DND-41 (cell line): ENCODE data around the gene OTX2.

ENCODE experiments used
- ATAC-seq: fragments of 200-7000 bp; cut with Tn5 transposase; 3 replicates; pipeline ENCODE4 v1.9.1; 2021; ENCODE audit warnings: low read depth; ENCODE audit not compliant: insufficient read depth
- DNase-seq: peaks from one replicate; pipeline ENCODE4 v3.0.0-alpha.2; 2020
- H2AFZ ChIP-seq: 2 replicates; pipeline ENCODE4 v1.6.0; 2012; ENCODE audit warnings: low read depth, low read length
- H3K27ac ChIP-seq: 2 replicates; pipeline ENCODE4 v1.5.1; 2012; ENCODE audit warnings: low read length, inconsistent platforms
- H3K27me3 ChIP-seq: fragments of 200-600 bp; sonication (generic); 2 replicates; pipeline ENCODE4 v1.6.0; 2012; ENCODE audit warnings: low read length, mild to moderate bottlenecking, inconsistent platforms; ENCODE audit not compliant: insufficient read depth, poor library complexity
- H3K36me3 ChIP-seq: 2 replicates; pipeline ENCODE4 v1.5.1; 2012; ENCODE audit warnings: low read length, inconsistent platforms; ENCODE audit not compliant: insufficient read depth
- H3K4me1 ChIP-seq: 2 replicates; pipeline ENCODE4 v1.5.1; 2012; ENCODE audit warnings: mild to moderate bottlenecking, low read length; ENCODE audit not compliant: insufficient read depth
- H3K4me2 ChIP-seq: 2 replicates; pipeline ENCODE4 v1.6.0; 2012; ENCODE audit warnings: mild to moderate bottlenecking, moderate library complexity, low read length, inconsistent platforms; ENCODE audit not compliant: insufficient read depth
- H3K4me3 ChIP-seq, 2 experiments: fragments of 200-600 bp in 1 of 2; shearing (Covaris generic) in 1 of 2; 2 replicates each; pipeline ENCODE4 v1.5.1; 2012 to 2016; ENCODE audit warnings: inconsistent platforms in 2 of 2, low read length in 2 of 2, mild to moderate bottlenecking in 2 of 2, low read depth in 1 of 2, moderate library complexity in 1 of 2
- H3K79me2 ChIP-seq: 2 replicates; pipeline ENCODE4 v1.6.0; 2012; ENCODE audit warnings: low read length, inconsistent platforms; ENCODE audit not compliant: insufficient read depth
- H3K9ac ChIP-seq: 2 replicates; pipeline ENCODE4 v1.6.0; 2012; ENCODE audit warnings: low read depth, mild to moderate bottlenecking, inconsistent platforms, low read length, moderate library complexity
- H3K9me3 ChIP-seq: 2 replicates; pipeline ENCODE4 v1.5.1; 2012; ENCODE audit warnings: low read length, moderate library complexity, mild to moderate bottlenecking, inconsistent platforms; ENCODE audit not compliant: insufficient read depth, severe bottlenecking
- H4K20me1 ChIP-seq: 2 replicates; pipeline ENCODE4 v1.6.0; 2012; ENCODE audit warnings: low read length; ENCODE audit not compliant: insufficient read depth
- CTCF ChIP-seq: IDR thresholded peaks from 2 replicates; pipeline ENCODE4 v1.5.1; 2012; ENCODE audit warnings: borderline replicate concordance, low read length, moderate library complexity, mild to moderate bottlenecking; ENCODE audit not compliant: poor library complexity, severe bottlenecking; ENCODE audit errors: extremely low read depth
- EZH2 ChIP-seq: IDR thresholded peaks from 3 replicates; pipeline ENCODE4 v1.6.1; 2012; ENCODE audit warnings: borderline replicate concordance, low read depth, mild to moderate bottlenecking, moderate library complexity, low read length, inconsistent platforms; ENCODE audit not compliant: severe bottlenecking

The OTX2 gene

GRCh38 chr14:56809270-56810146 lies 771 bp downstream of the OTX2 start:
- Histone ChIP-seq H3K9ac (no peak overlapping the region), H3K4me1 (no peaks in the 10 kb centered on the region), H3K27ac (no peak overlapping the region), H3K36me3 (no peaks in the 10 kb centered on the region), H3K4me2 (no peak overlapping the region), H2AFZ (no peak overlapping the region), H3K9me3 (no peaks in the 10 kb centered on the region), H3K4me3 (no peak overlapping the region), H3K27me3 (peaks cover 15% of the 10 kb centered on the region), H3K79me2 (no peaks in the 10 kb centered on the region), H4K20me1 (no peaks in the 10 kb centered on the region)
- DNase-seq (no peak), ATAC-seq (no peak)
- TF ChIP-seq EZH2 (no peak), CTCF (no peak)

GRCh38 chr14:56808383-56809269 lies 1.7 kb downstream of the OTX2 start:
- H3K4me1 ChIP-seq: no peaks in the 10 kb centered on the region
- no peak overlapping the region for H3K9ac ChIP-seq
- H3K27me3 ChIP-seq: peaks cover 16% of the 10 kb centered on the region
- no peak overlapping the region for H2AFZ ChIP-seq
- H3K27ac ChIP-seq: no peak overlapping the region
- DNase-seq (no peak), ATAC-seq (no peak)
- H3K79me2 ChIP-seq: no peaks in the 10 kb centered on the region
- no peak overlapping the region for H3K4me2 ChIP-seq
- no peak for TF ChIP-seq CTCF
- TF ChIP-seq EZH2: no peak
- H3K9me3 ChIP-seq: no peaks in the 10 kb centered on the region
- H4K20me1 ChIP-seq: no peaks in the 10 kb centered on the region
- H3K4me3 ChIP-seq: no peak overlapping the region
- H3K36me3 ChIP-seq: no peaks in the 10 kb centered on the region

GRCh38 chr14:56808110-56808382 lies 2.2 kb downstream of the OTX2 start:
- no peak overlapping the region for H3K4me3 ChIP-seq
- H4K20me1 ChIP-seq: no peaks in the 10 kb centered on the region
- no peak overlapping the region for H3K27ac ChIP-seq
- no peaks in the 10 kb centered on the region for H3K9me3 ChIP-seq
- H3K36me3 ChIP-seq: no peaks in the 10 kb centered on the region
- no peak overlapping the region for H3K9ac ChIP-seq
- H3K4me1 ChIP-seq: no peaks in the 10 kb centered on the region
- no peak for DNase-seq
- no peaks in the 10 kb centered on the region for H3K79me2 ChIP-seq
- H3K27me3 ChIP-seq: peaks cover 12% of the 10 kb centered on the region
- no peak overlapping the region for H2AFZ ChIP-seq
- no peak overlapping the region for H3K4me2 ChIP-seq
- TF ChIP-seq EZH2 (no peak), CTCF (no peak)
- ATAC-seq: no peak
